ELR (cell line): ENCODE measurements around the gene MAN2C1.
"Not testable (repeated sequence)": the region's sequence is repeated elsewhere in the genome, so short reads cannot be mapped to it uniquely, and the experiment has no call there.

Experiments
- DNase-seq: peaks from one replicate; pipeline ENCODE4 v3.0.0-alpha.2; 2015; ENCODE audit warnings: low read depth

Gene MAN2C1

GRCh38 chr15:75361361-75361988 lies 6.9 kb downstream of the MAN2C1 start:
- no peak for DNase-seq

- no peak for DNase-seq
Measured at GRCh38 chr15:75360856-75361255, 7.6 kb downstream of the MAN2C1 start.

- DNase-seq: no peak
Measured at GRCh38 chr15:75360391-75360790, 8.0 kb downstream of the MAN2C1 start.

GRCh38 chr15:75359537-75360250 lies 8.7 kb downstream of the MAN2C1 start:
- no peak for DNase-seq

GRCh38 chr15:75358771-75359536 lies 9.5 kb downstream of the MAN2C1 start:
- no peak for DNase-seq

GRCh38 chr15:75357976-75358673 lies 10.3 kb downstream of the MAN2C1 start:
- DNase-seq: no peak

- DNase-seq: no peak
Measured at GRCh38 chr15:75356517-75356916, 11.9 kb downstream of the MAN2C1 start.

GRCh38 chr15:75356006-75356405 lies 12.4 kb downstream of the MAN2C1 start:
- no peak for DNase-seq

GRCh38 chr15:75355369-75355768 lies 13.0 kb downstream of the MAN2C1 start:
- DNase-seq: no peak

- DNase-seq: no peak
Measured at GRCh38 chr15:75354454-75354853, 14.0 kb downstream of the MAN2C1 start.

- DNase-seq: no peak
Measured at GRCh38 chr15:75353604-75354003, 14.8 kb downstream of the MAN2C1 start.

- no peak for DNase-seq
Measured at GRCh38 chr15:75352186-75353080, 16.0 kb downstream of the MAN2C1 start.

- no peak for DNase-seq
Measured at GRCh38 chr15:75350601-75351361, 17.6 kb downstream of the MAN2C1 start.

- no peak for DNase-seq
Measured at GRCh38 chr15:75349851-75350588, 18.4 kb downstream of the MAN2C1 start.

GRCh38 chr15:75349351-75349669 lies 19.1 kb downstream of the MAN2C1 start:
- not testable (repeated sequence) for DNase-seq

- peak; percentile 29 for DNase-seq
Measured at GRCh38 chr15:75348562-75349350, 19.7 kb downstream of the MAN2C1 start.

- peak; percentile 13 for DNase-seq
Measured at GRCh38 chr15:75348034-75348561, 20.3 kb downstream of the MAN2C1 start.

GRCh38 chr15:75347222-75348033 lies 21.0 kb downstream of the MAN2C1 start:
- DNase-seq: peak; percentile 31
